ENCODE results near the gene RAB40B.

The RAB40B gene

DNA sequence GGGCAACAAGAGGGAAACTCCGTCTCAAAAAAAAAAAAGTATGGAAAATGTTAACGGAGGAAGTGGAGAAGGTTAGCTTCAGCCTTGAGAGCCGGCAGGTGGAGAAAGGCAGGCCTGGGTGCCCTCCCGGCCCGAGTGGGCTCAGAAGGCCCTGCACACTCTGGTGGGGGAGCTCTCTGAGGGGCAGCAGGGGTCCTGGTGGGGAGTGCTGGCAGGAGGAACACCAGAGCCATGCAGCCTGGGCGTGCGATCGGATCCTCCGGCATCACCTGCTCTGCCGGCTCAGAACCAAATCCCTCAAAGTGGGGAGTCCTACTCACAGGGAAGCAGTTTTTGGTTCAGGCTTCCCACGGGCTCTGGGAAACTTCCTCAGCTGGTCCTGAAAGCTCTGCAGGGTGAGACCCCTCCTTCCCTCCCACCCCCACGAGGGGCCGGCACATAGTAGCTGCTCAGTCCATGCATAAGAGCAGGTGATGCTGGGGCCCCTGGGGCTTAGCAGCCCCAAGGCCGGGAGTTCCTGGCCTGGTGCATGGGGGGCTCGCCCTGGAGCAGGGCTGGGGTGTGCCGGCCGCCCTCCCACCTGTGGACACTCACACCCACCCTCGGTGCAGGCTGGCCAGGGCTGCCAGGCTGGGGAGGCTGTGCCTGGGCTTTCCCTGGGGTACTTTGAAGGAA is 38.1 kb upstream of the RAB40B start:
- Histone ChIP-seq H4K20me1 (ENCODE audit: insufficient read depth, low read length) (no peaks in the 10 kb centered on the region), H3K36me3 (replicated peaks; ENCODE audit: insufficient read depth, low read length) (no peaks in the 10 kb centered on the region), H3K9me3 (replicated peaks; ENCODE audit: insufficient read depth, low read length) (no peaks in the 10 kb centered on the region), H3K4me3 (ENCODE audit: low read length) (no peak overlapping the region), H3K4me1 (ENCODE audit: low read length) (no peaks in the 10 kb centered on the region), H3K27ac (ENCODE audit: low read length) (no peak overlapping the region), H3F3A (ENCODE audit: insufficient read depth, low read length) (no peaks in the 10 kb centered on the region), H3K9ac (ENCODE audit: low read length) (no peak overlapping the region), H3K27me3 (replicated peaks; ENCODE audit: insufficient read depth, low read length) (no peaks in the 10 kb centered on the region), H3K4me2 (ENCODE audit: low read depth, low read length) (no peak overlapping the region), H3K9me2 (replicated peaks; ENCODE audit: insufficient read depth, low read length) (no peaks in the 10 kb centered on the region), H2AFZ (ENCODE audit: low read length) (no peak overlapping the region), H3K79me2 (ENCODE audit: low read length) (no peaks in the 10 kb centered on the region)
- no peak for TF ChIP-seq EZH2 (optimal IDR thresholded peaks at IDR 0.05; ENCODE audit: low read depth, low read length)
- TF ChIP-seq, protein P1, sequence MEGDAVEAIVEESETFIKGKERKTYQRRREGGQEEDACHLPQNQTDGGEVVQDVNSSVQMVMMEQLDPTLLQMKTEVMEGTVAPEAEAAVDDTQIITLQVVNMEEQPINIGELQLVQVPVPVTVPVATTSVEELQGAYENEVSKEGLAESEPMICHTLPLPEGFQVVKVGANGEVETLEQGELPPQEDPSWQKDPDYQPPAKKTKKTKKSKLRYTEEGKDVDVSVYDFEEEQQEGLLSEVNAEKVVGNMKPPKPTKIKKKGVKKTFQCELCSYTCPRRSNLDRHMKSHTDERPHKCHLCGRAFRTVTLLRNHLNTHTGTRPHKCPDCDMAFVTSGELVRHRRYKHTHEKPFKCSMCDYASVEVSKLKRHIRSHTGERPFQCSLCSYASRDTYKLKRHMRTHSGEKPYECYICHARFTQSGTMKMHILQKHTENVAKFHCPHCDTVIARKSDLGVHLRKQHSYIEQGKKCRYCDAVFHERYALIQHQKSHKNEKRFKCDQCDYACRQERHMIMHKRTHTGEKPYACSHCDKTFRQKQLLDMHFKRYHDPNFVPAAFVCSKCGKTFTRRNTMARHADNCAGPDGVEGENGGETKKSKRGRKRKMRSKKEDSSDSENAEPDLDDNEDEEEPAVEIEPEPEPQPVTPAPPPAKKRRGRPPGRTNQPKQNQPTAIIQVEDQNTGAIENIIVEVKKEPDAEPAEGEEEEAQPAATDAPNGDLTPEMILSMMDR (IDR thresholded peaks at IDR 0.05; ENCODE audit: low read length): no peak
- TF ChIP-seq EZH2phosphoT487 (IDR thresholded peaks at IDR 0.05; ENCODE audit: low read length): no peak
- DNase-seq: no peak

DNA sequence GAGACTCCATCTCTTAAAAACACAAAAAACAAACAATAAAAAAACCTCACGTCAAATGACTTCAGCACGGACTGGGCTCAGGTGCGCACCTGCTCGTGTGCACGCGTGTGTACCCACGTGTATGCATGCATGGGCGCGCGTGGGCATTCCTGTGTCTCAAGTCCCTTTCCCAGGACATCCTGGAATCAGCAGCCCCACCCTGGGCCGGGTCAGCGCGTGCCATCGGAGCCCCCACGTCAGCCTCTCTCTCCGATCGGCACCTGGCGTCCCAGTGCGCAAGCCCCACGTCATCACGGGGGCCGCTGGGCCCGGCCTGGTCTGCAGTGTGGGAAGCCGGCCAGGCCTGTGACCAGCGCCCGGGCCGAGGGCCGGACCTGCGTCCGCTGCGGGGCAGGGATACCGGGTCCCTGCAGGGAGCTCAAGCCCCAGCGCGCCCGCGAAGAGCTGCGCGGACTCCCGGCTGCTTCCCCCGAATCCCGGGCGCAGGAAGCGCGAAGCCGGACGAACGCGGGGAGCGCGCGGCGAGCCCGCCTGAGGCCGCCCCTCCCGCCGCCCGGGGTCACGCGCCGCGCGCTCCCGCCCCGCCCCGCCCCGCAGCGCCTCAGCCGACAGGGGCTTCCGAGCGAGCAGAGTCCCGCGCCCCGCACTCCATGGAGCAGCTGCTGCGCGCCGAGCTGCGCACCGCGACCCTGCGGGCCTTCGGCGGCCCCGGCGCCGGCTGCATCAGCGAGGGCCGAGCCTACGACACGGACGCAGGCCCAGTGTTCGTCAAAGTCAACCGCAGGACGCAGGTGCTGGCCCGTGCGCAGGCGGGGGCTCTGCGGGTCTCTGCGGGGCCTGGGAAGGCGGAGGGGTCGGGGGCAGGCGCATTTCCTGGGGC is 36.7 kb upstream of the RAB40B start, which contains the start of gene FN3K:
Gene FN3K, plus strand, starts transcription at position 629 of the 880 bp plus-strand sequence. Its CDS starts 22 bp downstream, at position 651.
- no peak within 1 kb of the TSS for H3K27ac ChIP-seq (ENCODE audit: low read length)
- DNase-seq: no peak

DNA sequence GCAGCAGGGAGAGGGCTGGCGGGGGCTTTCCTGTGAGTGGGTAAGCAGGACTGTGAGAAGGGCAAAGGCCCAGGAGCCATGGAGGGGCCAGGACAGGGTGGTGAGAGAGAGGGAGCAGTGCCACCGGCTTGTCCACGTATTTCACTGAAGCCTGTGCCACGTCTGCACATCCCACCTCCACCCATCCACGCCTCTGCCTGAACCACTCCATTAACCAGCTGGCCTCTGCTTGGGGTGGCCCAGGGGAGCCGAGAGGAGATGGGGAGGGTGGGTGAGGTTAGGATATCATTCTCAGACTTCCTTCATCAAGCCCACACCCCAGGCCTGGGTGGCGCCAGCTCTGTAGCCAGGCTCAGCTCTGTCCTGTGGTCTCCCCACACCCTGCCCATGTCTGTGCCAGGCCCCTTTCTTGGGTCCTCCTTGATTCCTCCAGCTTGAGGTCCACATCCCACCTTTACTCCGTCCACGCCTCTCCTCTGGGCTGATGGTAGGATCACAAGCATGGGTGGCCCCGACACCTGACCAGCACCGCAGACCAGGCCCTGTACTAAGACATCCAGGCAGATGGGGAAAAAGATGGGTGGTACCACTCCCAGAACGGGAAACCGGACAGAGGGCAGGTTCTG is 33.7 kb upstream of the RAB40B start:
- H3K27me3 ChIP-seq (replicated peaks; ENCODE audit: insufficient read depth, low read length): no peaks in the 10 kb centered on the region
- no peak overlapping the region for H3K4me2 ChIP-seq (ENCODE audit: low read depth, low read length)
- TF ChIP-seq, protein P1 (IDR thresholded peaks at IDR 0.05; ENCODE audit: low read length): no peak
- TF ChIP-seq EZH2phosphoT487 (IDR thresholded peaks at IDR 0.05; ENCODE audit: low read length) (no peak), EZH2 (optimal IDR thresholded peaks at IDR 0.05; ENCODE audit: low read depth, low read length) (no peak)
- H3K36me3 ChIP-seq (replicated peaks; ENCODE audit: insufficient read depth, low read length): no peaks in the 10 kb centered on the region
- no peak overlapping the region for H3K9ac ChIP-seq (ENCODE audit: low read length)
- no peak overlapping the region for H3K4me3 ChIP-seq (ENCODE audit: low read length)
- no peak overlapping the region for H3K27ac ChIP-seq (ENCODE audit: low read length)
- DNase-seq: no peak
- no peaks in the 10 kb centered on the region for H3F3A ChIP-seq (ENCODE audit: insufficient read depth, low read length)
- H2AFZ ChIP-seq (ENCODE audit: low read length): no peak overlapping the region
- H4K20me1 ChIP-seq (ENCODE audit: insufficient read depth, low read length): no peaks in the 10 kb centered on the region
- H3K9me3 ChIP-seq (replicated peaks; ENCODE audit: insufficient read depth, low read length): no peaks in the 10 kb centered on the region
- no peaks in the 10 kb centered on the region for H3K79me2 ChIP-seq (ENCODE audit: low read length)
- no peaks in the 10 kb centered on the region for H3K9me2 ChIP-seq (replicated peaks; ENCODE audit: insufficient read depth, low read length)
- no peaks in the 10 kb centered on the region for H3K4me1 ChIP-seq (ENCODE audit: low read length)

More for the DNA sequence above, 36.7 kb upstream of the RAB40B start, which contains the start of gene FN3K:
- H3K4me2 ChIP-seq (ENCODE audit: low read depth, low read length): peak within 1 kb of the TSS; percentile 39; the same call in 1 of the 2 replicates
- H3K79me2 ChIP-seq (ENCODE audit: low read length): no peaks in the 10 kb centered on the region
- H3K4me3 ChIP-seq (ENCODE audit: low read length): peak within 1 kb of the TSS; percentile 27; the same call in 1 of the 2 replicates
- no peaks in the 10 kb centered on the region for H3K9me3 ChIP-seq (replicated peaks; ENCODE audit: insufficient read depth, low read length)
- H3K27me3 ChIP-seq (replicated peaks; ENCODE audit: insufficient read depth, low read length): no peaks in the 10 kb centered on the region
- no peaks in the 10 kb centered on the region for H3K36me3 ChIP-seq (replicated peaks; ENCODE audit: insufficient read depth, low read length)
- H4K20me1 ChIP-seq (ENCODE audit: insufficient read depth, low read length): no peaks in the 10 kb centered on the region
- H2AFZ ChIP-seq (ENCODE audit: low read length): no peak within 1 kb of the TSS
- H3K9me2 ChIP-seq (replicated peaks; ENCODE audit: insufficient read depth, low read length): no peaks in the 10 kb centered on the region
- no peaks in the 10 kb centered on the region for H3F3A ChIP-seq (ENCODE audit: insufficient read depth, low read length)
- TF ChIP-seq, protein P1 (IDR thresholded peaks at IDR 0.05; ENCODE audit: low read length): no peak
- TF ChIP-seq EZH2 (optimal IDR thresholded peaks at IDR 0.05; ENCODE audit: low read depth, low read length) (no peak), EZH2phosphoT487 (IDR thresholded peaks at IDR 0.05; ENCODE audit: low read length) (no peak)
- no peaks in the 10 kb centered on the region for H3K4me1 ChIP-seq (ENCODE audit: low read length)
- no peak within 1 kb of the TSS for H3K9ac ChIP-seq (ENCODE audit: low read length)
